ENCODE results near the gene DNAJC16.

Gene DNAJC16

DNA sequence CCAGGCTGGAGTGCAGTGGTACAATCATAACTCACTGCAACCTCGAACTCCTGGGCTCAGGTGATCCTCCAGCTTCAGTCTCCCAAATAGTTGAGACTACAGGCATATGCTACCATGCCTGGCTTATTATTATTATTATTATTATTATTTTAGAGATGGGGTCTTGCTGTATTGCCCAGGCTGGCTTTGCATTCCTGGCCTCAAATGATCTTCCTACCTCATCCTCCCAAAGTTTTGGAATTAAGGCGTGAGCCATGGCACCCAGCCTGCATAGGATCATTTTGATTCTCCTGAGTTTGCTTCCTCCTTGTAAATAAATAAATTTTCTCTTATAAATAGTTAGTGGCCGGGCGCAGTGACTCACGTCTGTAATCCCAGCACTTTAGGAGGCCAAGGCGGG lies 96.8 kb downstream of the DNAJC16 start:
- TF ChIP-seq, protein P1, sequence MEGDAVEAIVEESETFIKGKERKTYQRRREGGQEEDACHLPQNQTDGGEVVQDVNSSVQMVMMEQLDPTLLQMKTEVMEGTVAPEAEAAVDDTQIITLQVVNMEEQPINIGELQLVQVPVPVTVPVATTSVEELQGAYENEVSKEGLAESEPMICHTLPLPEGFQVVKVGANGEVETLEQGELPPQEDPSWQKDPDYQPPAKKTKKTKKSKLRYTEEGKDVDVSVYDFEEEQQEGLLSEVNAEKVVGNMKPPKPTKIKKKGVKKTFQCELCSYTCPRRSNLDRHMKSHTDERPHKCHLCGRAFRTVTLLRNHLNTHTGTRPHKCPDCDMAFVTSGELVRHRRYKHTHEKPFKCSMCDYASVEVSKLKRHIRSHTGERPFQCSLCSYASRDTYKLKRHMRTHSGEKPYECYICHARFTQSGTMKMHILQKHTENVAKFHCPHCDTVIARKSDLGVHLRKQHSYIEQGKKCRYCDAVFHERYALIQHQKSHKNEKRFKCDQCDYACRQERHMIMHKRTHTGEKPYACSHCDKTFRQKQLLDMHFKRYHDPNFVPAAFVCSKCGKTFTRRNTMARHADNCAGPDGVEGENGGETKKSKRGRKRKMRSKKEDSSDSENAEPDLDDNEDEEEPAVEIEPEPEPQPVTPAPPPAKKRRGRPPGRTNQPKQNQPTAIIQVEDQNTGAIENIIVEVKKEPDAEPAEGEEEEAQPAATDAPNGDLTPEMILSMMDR (IDR thresholded peaks at IDR 0.05; ENCODE audit: control insufficient read depth, insufficient read depth, low read depth, low read length, missing control alignments) = no peak
- DNase-seq (ENCODE audit: low read depth) = no peak
- no peak overlapping the region for H3K4me3 ChIP-seq (ENCODE audit: control insufficient read depth, low read depth, low read length)

DNA sequence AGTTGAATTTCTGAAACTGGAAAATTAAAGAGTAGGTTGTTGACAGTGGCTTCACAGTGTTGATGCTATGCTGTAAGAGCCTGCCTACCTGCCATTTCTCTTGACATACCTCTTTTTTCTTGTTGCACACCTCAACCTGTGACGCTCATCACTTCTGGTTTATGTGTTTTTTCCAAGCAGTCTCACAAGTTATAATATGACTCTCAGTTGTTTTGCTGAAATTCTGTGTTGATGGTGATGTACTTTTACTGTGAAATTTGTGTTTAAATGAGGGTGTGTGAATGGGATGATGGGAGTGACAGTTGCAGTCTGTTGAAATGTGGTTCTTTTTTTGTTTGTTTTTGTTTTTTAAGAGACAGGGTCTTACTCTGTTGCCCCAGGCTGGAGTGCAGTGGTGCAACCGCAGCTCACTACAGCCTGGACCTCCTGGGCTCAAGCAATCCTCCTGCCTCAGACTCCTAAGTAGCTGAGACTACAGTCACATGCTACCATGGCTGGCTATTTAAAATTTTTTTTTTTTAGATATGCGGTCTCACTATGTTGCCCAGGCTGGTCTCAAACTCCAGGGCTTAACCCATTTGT lies 97.6 kb downstream of the DNAJC16 start:
- no peak overlapping the region for H3K4me3 ChIP-seq (ENCODE audit: control insufficient read depth, low read depth, low read length)
- DNase-seq (ENCODE audit: low read depth) = no peak
- TF ChIP-seq, protein P1 (IDR thresholded peaks at IDR 0.05; ENCODE audit: control insufficient read depth, insufficient read depth, low read depth, low read length, missing control alignments) = no peak

DNA sequence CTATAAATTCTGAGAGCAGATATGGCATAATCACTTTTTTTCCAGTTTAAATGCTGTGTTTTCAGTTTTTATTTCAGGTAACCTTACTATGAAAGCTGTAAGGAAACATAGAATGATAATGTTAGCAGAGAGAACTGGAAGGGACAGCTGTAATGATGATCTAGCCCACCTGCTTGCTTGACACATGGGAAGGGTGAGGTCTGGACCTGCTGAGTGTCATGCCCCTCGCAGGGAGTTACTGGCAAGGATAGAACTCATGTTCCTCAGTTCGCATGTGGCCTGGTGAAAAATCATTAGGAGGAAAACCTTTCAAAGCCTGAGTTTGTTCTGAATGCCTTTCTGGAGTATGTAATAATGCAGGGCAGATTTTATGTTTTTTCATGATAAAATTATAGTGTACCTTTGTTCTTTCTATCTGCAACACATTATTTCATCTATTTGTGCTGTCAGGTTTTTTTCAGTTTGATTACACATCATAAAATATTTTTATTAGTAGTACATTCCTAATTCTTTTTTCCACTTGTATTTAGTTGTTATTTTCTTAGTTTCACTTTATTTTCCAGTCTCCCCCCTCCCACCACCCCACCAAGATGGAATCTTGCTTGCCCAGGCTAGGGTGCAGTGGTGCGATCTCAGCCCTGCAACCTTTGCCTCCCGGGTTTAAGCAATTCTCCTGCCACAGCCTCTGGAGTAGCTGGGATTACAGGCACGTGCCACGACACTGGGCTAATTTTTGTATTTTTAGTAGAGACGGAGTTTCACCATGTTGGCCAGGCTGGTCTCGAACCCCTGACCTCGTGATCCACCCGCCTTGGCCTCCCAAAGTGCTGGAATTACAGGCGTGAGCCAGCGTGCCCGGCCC lies 98.6 kb downstream of the DNAJC16 start:
- no peak for DNase-seq (ENCODE audit: low read depth)
- TF ChIP-seq, protein P1 (IDR thresholded peaks at IDR 0.05; ENCODE audit: control insufficient read depth, insufficient read depth, low read depth, low read length, missing control alignments) = no peak
- no peak overlapping the region for H3K4me3 ChIP-seq (ENCODE audit: control insufficient read depth, low read depth, low read length)

Measured in AG09309 (cell line).